NT2/D1 (cell line): Measurements from ENCODE around the gene TCF19.
"Not testable (repeated sequence)": the region's sequence is repeated elsewhere in the genome, so short reads cannot be mapped to it uniquely, and the experiment has no call there.

Experiments
- DNase-seq: peaks from one replicate; pipeline ENCODE4 v3.0.0-alpha.2; 2011; ENCODE audit warnings: low read depth, low spot score
- H3K27me3 ChIP-seq: 2 replicates; pipeline ENCODE4 v1.6.0; 2011; ENCODE audit warnings: mild to moderate bottlenecking; ENCODE audit not compliant: insufficient read length, insufficient read depth
- H3K36me3 ChIP-seq: 2 replicates; pipeline ENCODE4 v1.6.1; 2011; ENCODE audit warnings: mild to moderate bottlenecking, low read length, mixed read lengths; ENCODE audit not compliant: insufficient read depth, insufficient read length
- H3K4me1 ChIP-seq: 2 replicates; pipeline ENCODE4 v1.5.1; 2011; ENCODE audit not compliant: insufficient read depth, insufficient read length
- H3K4me3 ChIP-seq: 2 replicates; pipeline ENCODE4 v1.5.1; 2011; ENCODE audit warnings: low read depth; ENCODE audit not compliant: insufficient read length
- H3K9ac ChIP-seq: 2 replicates; pipeline ENCODE4 v1.6.0; 2011; ENCODE audit warnings: low read depth; ENCODE audit not compliant: insufficient read length
- H3K9me3 ChIP-seq: 2 replicates; pipeline ENCODE4 v1.5.1; 2011; ENCODE audit warnings: mild to moderate bottlenecking, low read length; ENCODE audit not compliant: insufficient read depth
- SUZ12 ChIP-seq: IDR thresholded peaks from 2 replicates; pipeline ENCODE4 v1.6.1; 2011; ENCODE audit not compliant: insufficient read length, insufficient read depth; ENCODE audit errors: extremely low read depth
- YY1 ChIP-seq: IDR thresholded peaks from 2 replicates; pipeline ENCODE4 v1.6.1; 2011; ENCODE audit not compliant: insufficient read length, insufficient read depth
- ZNF274 ChIP-seq: IDR thresholded peaks from 2 replicates; pipeline ENCODE4 v1.6.1; 2011; ENCODE audit warnings: mild to moderate bottlenecking, low read depth, low read length

The TCF19 gene

DNA sequence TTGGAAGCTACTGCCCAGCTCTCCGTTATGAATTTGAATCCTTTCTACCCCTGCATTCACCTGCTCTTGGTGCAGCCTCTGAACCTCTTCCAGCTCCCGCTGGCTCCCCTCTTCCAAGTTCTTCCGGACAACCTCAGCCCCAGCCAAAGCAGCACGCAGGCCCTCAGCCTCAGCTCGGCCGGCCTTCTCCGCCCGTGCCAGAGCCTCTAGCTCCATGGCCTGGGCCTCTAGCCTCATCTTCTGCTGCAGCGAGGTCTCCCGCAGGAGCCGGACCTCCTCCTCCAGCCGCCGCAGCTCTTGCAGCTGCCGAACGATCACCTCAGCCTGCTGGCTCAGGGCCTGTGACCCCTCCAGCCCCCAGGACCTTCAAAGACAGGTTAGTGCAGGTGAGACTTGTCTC, 4.0 kb upstream of the TCF19 start:
- Histone ChIP-seq H3K27me3 (no peaks in the 10 kb centered on the region), H3K36me3 (peaks cover 55% of the 10 kb centered on the region), H3K9ac (no peak overlapping the region), H3K4me3 (no peak overlapping the region), H3K4me1 (peaks cover 2% of the 10 kb centered on the region), H3K9me3 (no peaks in the 10 kb centered on the region)
- DNase-seq, result no peak
- TF ChIP-seq ZNF274 (no peak), SUZ12 (no peak), YY1 (no peak)

DNA sequence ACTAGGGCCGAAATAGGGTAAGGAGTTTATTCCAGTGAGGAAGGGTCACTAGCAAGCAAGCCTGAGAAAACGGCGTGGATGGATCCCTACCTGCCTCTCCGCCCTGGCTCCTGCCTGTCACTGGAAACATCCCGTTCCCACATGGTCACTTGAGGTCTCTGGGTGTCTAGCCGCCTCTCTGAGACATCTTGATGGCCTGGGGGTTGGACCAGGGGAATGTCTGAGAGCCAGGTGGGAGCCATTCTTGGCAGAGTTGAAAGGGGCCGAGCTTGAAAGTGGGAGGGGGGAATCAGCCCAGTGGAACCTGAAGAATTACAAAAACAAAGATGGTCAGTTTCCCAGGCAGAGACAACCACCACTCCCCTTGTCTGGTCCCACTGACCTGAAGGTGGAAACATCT, 1.7 kb upstream of the TCF19 start:
- Histone ChIP-seq H3K27me3 (no peaks in the 10 kb centered on the region), H3K9ac (no peak overlapping the region), H3K4me3 (no peak overlapping the region), H3K9me3 (no peaks in the 10 kb centered on the region), H3K4me1 (peaks cover 2% of the 10 kb centered on the region), H3K36me3 (peaks cover 40% of the 10 kb centered on the region)
- TF ChIP-seq YY1 (no peak), ZNF274 (no peak), SUZ12 (no peak)
- DNase-seq, result no peak

DNA sequence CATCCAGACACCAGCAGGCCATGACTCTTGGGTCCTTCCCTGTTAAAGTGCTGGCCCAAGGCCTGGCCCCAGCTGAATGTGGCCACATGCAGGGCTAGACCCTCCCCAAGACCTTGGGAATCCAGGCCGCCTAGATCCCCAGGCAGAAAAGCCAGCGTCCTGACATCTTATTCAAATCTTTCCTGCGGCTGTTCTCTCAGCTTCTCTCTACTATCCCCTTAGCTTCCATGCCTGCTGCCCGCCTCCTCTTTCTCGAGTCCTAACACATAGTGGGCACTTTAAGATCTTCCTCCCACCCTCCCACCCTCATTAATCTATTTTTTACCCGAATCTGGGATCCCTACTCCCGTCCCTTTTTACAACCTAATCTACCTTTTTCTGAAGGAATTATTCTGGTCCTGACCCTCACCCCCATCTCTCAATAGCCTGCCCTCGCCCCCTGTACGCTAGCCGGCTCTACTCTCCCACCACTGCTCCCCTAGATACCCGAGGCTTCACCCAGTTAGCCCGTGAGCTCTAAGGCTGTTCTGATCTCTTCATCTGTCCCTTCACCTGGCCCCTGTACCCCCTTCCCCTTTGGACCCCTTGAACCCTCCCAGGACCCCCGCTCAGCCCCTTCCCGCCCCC, 763 bp upstream of the TCF19 start, which contains the start of gene CCHCR1:
TSS of gene CCHCR1 (minus strand) at position 290 of the 627 bp plus-strand sequence. CDS start at position 88, 202 bp downstream.
- no peak for DNase-seq
- Histone ChIP-seq H3K4me1 (peaks cover 4% of the 10 kb centered on the region), H3K9me3 (no peaks in the 10 kb centered on the region), H3K27me3 (no peaks in the 10 kb centered on the region), H3K4me3 (peak within 1 kb of the TSS; percentile 62), H3K36me3 (peaks cover 48% of the 10 kb centered on the region), H3K9ac (peak within 1 kb of the TSS; percentile 93)
- TF ChIP-seq SUZ12, result no peak
- TF ChIP-seq ZNF274, result no peak
- no peak for TF ChIP-seq YY1

DNA sequence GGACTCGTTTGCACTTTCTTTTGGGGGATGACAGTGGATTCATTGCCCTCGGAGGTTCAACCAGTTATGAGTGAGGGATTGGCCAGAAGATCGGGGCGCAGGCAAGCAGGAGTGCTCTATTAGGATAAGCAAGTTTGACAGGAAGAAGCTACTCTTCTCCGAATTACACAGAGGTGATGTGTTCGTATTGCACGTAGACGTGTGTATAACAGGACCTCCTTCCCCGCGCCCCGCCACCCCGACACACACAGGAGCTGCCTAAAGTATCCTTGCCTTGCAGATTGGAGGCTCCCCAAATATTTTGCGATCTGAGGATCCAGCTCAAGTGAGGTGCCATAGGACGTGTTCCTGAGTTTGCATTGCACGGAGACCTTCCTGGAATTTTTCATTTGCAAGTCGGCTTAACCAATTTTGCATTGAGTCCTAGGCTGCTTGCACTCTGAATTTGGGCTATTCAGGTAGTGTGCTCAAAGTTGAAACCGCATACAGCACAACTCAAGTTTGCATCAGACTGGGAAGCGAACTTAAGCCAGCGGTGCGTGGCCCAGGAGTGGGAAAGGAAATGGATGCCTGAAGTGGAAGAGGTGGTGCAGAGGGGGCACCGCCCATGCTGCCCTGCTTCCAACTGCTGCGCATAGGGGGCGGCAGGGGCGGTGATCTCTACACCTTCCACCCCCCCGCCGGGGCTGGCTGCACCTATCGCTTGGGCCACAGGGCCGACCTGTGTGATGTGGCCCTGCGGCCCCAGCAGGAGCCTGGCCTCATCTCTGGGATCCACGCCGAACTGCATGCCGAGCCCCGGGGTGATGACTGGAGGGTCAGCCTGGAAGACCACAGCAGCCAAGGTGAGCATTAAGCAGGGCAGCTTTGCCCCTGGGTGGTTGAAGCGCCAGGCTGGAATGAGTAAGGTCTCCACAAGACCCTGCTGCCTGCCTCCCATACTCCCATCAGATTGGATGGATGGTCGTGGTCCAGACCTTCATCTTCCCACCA, 770 bp downstream of the TCF19 start:
- peak overlapping the region; percentile 81 for H3K9ac ChIP-seq
- peaks cover 4% of the 10 kb centered on the region for H3K4me1 ChIP-seq
- H3K36me3 ChIP-seq, result peaks cover 52% of the 10 kb centered on the region
- no peak for TF ChIP-seq ZNF274
- TF ChIP-seq YY1, result no peak
- no peak for TF ChIP-seq SUZ12
- H3K4me3 ChIP-seq, result peak overlapping the region; percentile 62
- DNase-seq, result no peak
- H3K9me3 ChIP-seq, result no peaks in the 10 kb centered on the region
- no peaks in the 10 kb centered on the region for H3K27me3 ChIP-seq

DNA sequence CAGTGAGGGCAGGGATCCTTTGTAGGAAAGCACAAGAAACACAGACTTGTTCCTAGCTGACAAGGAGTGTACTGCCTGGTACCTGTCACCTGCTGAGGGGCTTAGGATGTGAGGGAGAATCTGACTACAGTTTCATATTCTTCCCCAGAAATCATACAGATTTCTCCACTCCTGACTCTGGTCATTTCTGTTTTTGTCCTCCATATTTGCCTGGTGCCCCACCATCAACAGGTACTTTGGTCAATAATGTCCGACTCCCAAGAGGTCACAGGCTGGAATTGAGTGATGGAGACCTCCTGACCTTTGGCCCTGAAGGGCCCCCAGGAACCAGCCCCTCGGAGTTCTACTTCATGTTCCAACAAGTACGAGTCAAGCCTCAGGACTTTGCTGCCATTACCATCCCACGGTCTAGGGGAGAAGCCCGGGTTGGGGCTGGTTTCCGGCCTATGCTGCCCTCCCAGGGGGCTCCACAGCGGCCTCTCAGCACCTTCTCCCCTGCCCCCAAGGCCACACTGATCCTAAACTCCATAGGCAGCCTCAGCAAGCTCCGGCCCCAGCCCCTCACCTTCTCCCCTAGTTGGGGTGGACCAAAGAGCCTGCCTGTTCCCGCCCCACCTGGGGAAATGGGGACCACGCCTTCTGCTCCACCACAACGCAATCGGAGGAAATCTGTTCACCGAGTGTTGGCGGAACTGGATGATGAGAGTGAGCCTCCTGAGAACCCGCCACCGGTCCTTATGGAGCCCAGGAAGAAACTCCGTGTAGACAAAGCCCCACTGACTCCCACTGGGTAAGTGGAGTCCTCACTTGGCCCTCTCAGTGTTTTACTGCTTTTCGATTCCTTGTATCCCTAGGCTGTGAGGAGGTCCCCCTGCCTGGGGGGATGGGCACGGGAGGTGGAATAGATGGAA, 3.1 kb downstream of the TCF19 start:
- H3K4me3 ChIP-seq, result no peak overlapping the region
- H3K9ac ChIP-seq, result no peak overlapping the region
- no peaks in the 10 kb centered on the region for H3K9me3 ChIP-seq
- DNase-seq, result no peak
- H3K36me3 ChIP-seq, result peaks cover 49% of the 10 kb centered on the region
- no peaks in the 10 kb centered on the region for H3K27me3 ChIP-seq
- H3K4me1 ChIP-seq, result peaks cover 7% of the 10 kb centered on the region
- TF ChIP-seq ZNF274 (no peak), YY1 (no peak)

DNA sequence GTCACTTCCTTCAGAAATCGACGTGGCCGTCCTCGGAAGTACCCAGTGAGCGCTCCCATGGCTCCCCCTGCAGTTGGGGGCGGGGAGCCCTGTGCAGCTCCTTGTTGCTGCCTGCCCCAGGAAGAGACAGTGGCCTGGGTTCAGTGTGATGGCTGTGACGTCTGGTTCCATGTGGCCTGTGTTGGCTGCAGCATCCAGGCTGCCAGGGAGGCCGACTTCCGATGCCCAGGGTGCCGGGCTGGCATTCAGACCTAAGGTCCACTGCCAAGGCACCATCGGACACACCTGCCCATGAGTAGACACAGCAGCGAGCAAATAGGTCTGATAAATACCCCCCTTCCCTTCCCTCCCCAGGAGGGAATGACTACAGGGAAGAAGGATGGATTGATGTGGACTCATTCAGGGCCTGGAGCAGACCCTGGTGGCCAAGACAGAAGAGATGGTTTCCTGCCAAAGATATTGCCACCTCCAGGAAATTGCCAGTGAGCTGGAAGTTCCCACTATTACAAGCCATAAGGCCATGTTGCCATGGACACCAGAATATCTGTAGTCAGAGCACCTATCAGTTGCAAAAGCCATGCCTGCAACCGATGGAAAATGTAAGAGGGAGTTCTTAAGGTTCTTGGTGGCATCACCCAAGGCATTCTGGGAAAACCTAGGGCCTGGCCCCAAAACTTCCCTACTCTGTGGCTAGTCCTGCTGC, 4.2 kb downstream of the TCF19 start:
- Histone ChIP-seq H3K4me3 (no peak overlapping the region), H3K9me3 (no peaks in the 10 kb centered on the region), H3K27me3 (no peaks in the 10 kb centered on the region), H3K36me3 (peaks cover 51% of the 10 kb centered on the region), H3K9ac (no peak overlapping the region), H3K4me1 (peaks cover 5% of the 10 kb centered on the region)
- no peak for DNase-seq
- no peak for TF ChIP-seq YY1

DNA sequence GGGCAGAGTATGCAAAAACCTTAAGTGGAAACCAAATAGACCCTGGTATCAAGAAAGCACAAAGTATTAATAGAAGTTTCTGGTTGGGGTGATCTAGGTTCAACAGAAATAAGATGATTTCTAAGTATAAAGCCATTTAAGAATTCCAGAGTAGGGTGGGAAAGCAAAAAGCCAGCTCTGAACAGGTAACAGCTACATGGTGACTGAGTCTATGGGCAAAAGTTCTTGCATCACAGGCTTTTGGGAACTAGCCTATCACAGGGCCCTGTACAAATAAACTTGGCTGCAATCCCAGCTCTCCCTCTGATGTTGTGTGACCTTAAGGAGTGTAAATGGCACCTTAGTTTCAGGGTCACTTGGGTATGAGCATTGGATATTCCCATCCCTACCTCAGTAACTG, 5.5 kb downstream of the TCF19 start:
- Histone ChIP-seq H3K36me3 (peaks cover 64% of the 10 kb centered on the region), H3K9ac (no peak overlapping the region), H3K9me3 (no peaks in the 10 kb centered on the region), H3K4me1 (peaks cover 7% of the 10 kb centered on the region), H3K4me3 (no peak overlapping the region), H3K27me3 (no peaks in the 10 kb centered on the region)
- TF ChIP-seq ZNF274, result no peak
- TF ChIP-seq YY1, result no peak
- TF ChIP-seq SUZ12, result no peak
- DNase-seq, result no peak

DNA sequence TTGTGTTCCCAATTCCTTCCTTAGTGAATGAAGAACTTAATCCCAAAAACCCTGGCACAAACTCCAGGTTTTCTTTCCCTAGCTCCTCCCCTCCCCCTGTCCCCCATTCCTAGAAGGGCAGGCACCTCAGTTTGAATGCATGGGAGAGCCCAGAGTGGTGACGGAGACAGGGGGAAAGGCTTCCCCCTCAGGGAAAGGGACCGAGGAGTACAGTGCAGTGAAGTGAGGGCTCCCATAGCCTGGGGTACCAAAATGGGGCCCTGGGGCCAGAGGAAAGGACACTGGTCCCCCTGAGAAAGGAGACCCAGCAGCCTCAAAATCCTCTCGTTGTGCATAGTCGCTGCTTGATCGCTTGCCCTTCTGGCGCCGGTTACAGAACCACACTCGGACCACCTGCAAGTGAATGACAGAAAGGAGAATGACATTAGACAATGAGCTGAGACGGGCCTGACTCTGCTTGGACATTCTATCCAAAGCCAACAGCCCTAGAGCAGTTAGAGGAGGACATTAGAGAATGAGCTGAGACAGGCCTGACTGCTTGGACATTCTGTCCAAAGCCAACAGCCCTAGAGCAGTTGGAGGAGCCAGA, 6.2 kb downstream of the TCF19 start:
- not testable (repeated sequence) for H3K9me3 ChIP-seq, H3K27me3 ChIP-seq, DNase-seq, H3K9ac ChIP-seq, H3K4me3 ChIP-seq, H3K4me1 ChIP-seq
- peaks cover 69% of the 10 kb centered on the region for H3K36me3 ChIP-seq

DNA sequence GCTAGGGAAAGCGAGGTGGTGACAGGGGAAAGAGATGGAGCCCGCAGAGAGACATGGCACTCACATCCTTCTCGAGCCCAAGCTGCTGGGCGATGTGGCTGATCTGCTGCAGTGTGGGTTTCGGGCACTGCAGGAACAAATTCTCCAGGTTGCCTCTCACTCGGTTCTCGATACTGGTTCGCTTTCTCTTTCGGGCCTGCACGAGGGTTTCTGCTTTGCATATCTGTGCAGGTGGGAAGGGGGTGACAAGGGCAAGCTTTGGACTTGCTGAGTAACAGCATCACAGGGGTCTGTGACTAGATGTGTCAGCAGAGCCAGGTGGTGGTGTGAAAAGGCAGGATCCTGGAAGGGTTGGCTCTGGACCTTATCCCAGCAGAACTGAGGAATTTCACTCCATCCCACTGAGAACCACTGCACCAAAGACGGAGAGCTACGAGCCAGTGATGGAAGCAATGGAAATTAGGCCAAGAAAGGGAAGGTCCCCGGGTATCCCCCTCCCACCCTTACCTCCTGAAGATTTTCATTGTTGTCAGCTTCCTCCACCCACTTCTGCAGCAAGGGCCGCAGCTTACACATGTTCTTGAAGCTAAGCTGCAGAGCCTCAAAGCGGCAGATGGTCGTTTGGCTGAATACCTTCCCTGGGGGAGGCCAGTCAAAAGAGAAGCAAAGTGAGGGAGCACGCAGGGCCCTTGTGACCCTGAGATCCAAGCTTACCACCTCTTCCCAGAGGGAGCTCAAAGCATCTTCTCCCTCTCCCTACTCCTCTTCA, 6.9 kb downstream of the TCF19 start:
- not testable (repeated sequence) for H3K9ac ChIP-seq, H3K4me1 ChIP-seq, DNase-seq, H3K27me3 ChIP-seq, H3K9me3 ChIP-seq, H3K4me3 ChIP-seq
- H3K36me3 ChIP-seq, result peaks cover 69% of the 10 kb centered on the region
